ENCODE results near the gene NOTCH3.

NOTCH3 gene

GRCh38 chr19:15243236-15243957 is 42.6 kb upstream of the NOTCH3 start:
- no peak overlapping the region for H2AFZ ChIP-seq (ENCODE audit: low read length)
- H2BK15ac ChIP-seq (ENCODE audit: low read length): no peak overlapping the region
- H3K27ac ChIP-seq (replicated peaks; ENCODE audit: low read length): no peak overlapping the region
- peak overlapping the region; percentile 49 for H3K23ac ChIP-seq (ENCODE audit: low read depth, low read length, poor library complexity)
- peaks cover 76 to 96% of the 10 kb centered on the region in 2 donors for H3K36me3 ChIP-seq (replicated peaks in 1 of 2; ENCODE audit: control insufficient read depth in 2 of 2, insufficient read depth in 2 of 2, low read length in 2 of 2)
- H3K9me3 ChIP-seq (replicated peaks in 1 of 2; ENCODE audit: control insufficient read depth in 2 of 2, insufficient read depth in 1 of 2, low read depth in 1 of 2, low read length in 2 of 2): peaks cover 0 to 2% of the 10 kb centered on the region in 2 donors
- no CpG with 5 or more reads among the region's 17 CpGs for WGBS, 2 donors (ENCODE audit: extremely low coverage in 2 of 2, insufficient read length in 2 of 2, insufficient replicate concordance in 1 of 2)
- H2BK5ac ChIP-seq (ENCODE audit: low read length): no peak overlapping the region
- H2AK5ac ChIP-seq (ENCODE audit: low read depth, low read length): no peak overlapping the region
- H3K18ac ChIP-seq (ENCODE audit: low read length): no peak overlapping the region
- H4K91ac ChIP-seq (ENCODE audit: low read depth, low read length, poor library complexity): no peak overlapping the region
- peaks cover 7% of the 10 kb centered on the region for H3K79me1 ChIP-seq (ENCODE audit: low read depth, low read length)
- H3K27me3 ChIP-seq (ENCODE audit: control insufficient read depth in 3 of 3, insufficient read depth in 3 of 3, low read depth in 1 of 3, low read length in 3 of 3): no peaks in the 10 kb centered on the region
- H3K14ac ChIP-seq (ENCODE audit: low read length): no peak overlapping the region
- H3K9ac ChIP-seq (ENCODE audit: low read depth, low read length, poor library complexity): no peak overlapping the region
- H3K4me1 ChIP-seq (ENCODE audit: control insufficient read depth in 2 of 2, insufficient read depth in 1 of 2, low read depth in 1 of 2, low read length in 2 of 2): no peaks in the 10 kb centered on the region
- no peak overlapping the region for H2BK12ac ChIP-seq (ENCODE audit: low read length)
- DNase-seq (ENCODE audit: low spot score): no peak
- H4K8ac ChIP-seq (ENCODE audit: low read depth, low read length): no peak overlapping the region
- H3K4ac ChIP-seq (ENCODE audit: low read length): no peak overlapping the region
- no peak overlapping the region for H3K4me3 ChIP-seq (ENCODE audit: low read length in 2 of 2)
- no peak overlapping the region for H2BK120ac ChIP-seq (ENCODE audit: low read depth, low read length)
- H3K4me2 ChIP-seq (ENCODE audit: insufficient read depth, low read length, poor library complexity, severe bottlenecking): no peak overlapping the region

DNA sequence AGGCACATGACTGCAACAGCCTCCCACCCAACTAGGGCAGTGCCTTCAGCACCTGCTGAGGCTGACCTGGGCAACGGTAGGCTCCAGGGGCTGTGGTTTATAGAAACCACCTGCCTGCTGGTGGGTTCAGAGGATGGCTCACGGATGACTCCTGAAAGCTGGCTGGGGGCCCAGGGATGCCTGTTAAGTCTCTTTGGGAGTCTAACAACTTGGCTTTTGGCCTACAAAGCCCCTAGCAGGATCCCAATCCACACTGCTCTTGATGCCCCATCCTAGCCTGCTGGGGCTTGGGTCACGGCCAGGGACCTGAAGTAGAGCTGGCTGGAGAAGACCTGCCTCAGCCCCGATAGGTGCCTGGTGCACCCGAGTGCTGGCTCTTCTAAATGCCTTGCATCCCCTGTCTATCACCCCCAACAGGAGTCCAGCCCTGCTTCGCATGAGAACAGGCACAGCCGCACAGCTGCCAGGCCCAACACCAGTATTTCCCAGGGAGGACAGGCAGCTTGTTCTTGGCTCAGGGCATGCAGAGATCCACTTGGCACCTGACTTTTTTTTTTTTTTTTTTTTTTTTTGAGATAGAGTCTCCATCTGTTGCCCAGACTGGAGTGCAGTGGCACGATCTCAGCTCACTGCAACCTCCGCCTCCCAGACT is 40.6 kb upstream of the NOTCH3 start:
- peaks cover 0 to 2% of the 10 kb centered on the region in 2 donors for H3K9me3 ChIP-seq (replicated peaks in 1 of 2; ENCODE audit: control insufficient read depth in 2 of 2, insufficient read depth in 1 of 2, low read depth in 1 of 2, low read length in 2 of 2)
- H3K4ac ChIP-seq (ENCODE audit: low read length): no peak overlapping the region
- peaks cover 78 to 96% of the 10 kb centered on the region in 2 donors for H3K36me3 ChIP-seq (replicated peaks in 1 of 2; ENCODE audit: control insufficient read depth in 2 of 2, insufficient read depth in 2 of 2, low read length in 2 of 2)
- no peaks in the 10 kb centered on the region for H3K27me3 ChIP-seq (ENCODE audit: control insufficient read depth in 3 of 3, insufficient read depth in 3 of 3, low read depth in 1 of 3, low read length in 3 of 3)
- H3K14ac ChIP-seq (ENCODE audit: low read length): no peak overlapping the region
- no peak for DNase-seq (ENCODE audit: low spot score)
- no peak overlapping the region for H2BK15ac ChIP-seq (ENCODE audit: low read length)
- H3K27ac ChIP-seq (replicated peaks; ENCODE audit: low read length): no peak overlapping the region
- H4K91ac ChIP-seq (ENCODE audit: low read depth, low read length, poor library complexity): no peak overlapping the region
- H2AK5ac ChIP-seq (ENCODE audit: low read depth, low read length): no peak overlapping the region
- H3K79me1 ChIP-seq (ENCODE audit: low read depth, low read length): peaks cover 7% of the 10 kb centered on the region
- no peak overlapping the region for H3K9ac ChIP-seq (ENCODE audit: low read depth, low read length, poor library complexity)
- H3K18ac ChIP-seq (ENCODE audit: low read length): no peak overlapping the region
- no peaks in the 10 kb centered on the region for H3K4me1 ChIP-seq (ENCODE audit: control insufficient read depth in 2 of 2, insufficient read depth in 1 of 2, low read depth in 1 of 2, low read length in 2 of 2)
- H3K23ac ChIP-seq (ENCODE audit: low read depth, low read length, poor library complexity): no peak overlapping the region
- no peak overlapping the region for H2BK5ac ChIP-seq (ENCODE audit: low read length)
- H2AFZ ChIP-seq (ENCODE audit: low read length): no peak overlapping the region
- H2BK120ac ChIP-seq (ENCODE audit: low read depth, low read length): no peak overlapping the region
- H3K4me2 ChIP-seq (ENCODE audit: insufficient read depth, low read length, poor library complexity, severe bottlenecking): no peak overlapping the region
- no peak overlapping the region for H2BK12ac ChIP-seq (ENCODE audit: low read length)
- H3K4me3 ChIP-seq (ENCODE audit: low read length in 2 of 2): no peak overlapping the region
- H4K8ac ChIP-seq (ENCODE audit: low read depth, low read length): no peak overlapping the region
- WGBS, 2 donors (ENCODE audit: extremely low coverage in 2 of 2, insufficient read length in 2 of 2, insufficient replicate concordance in 1 of 2): no CpG with 5 or more reads among the region's 9 CpGs

GRCh38 chr19:15240515-15240914 is 39.7 kb upstream of the NOTCH3 start:
- no peak overlapping the region for H2AFZ ChIP-seq (ENCODE audit: low read length)
- H3K23ac ChIP-seq (ENCODE audit: low read depth, low read length, poor library complexity): peak overlapping the region; percentile 45
- no peak overlapping the region for H3K4me3 ChIP-seq (ENCODE audit: low read length in 2 of 2)
- no peak overlapping the region for H3K14ac ChIP-seq (ENCODE audit: low read length)
- no peaks in the 10 kb centered on the region for H3K27me3 ChIP-seq (ENCODE audit: control insufficient read depth in 3 of 3, insufficient read depth in 3 of 3, low read depth in 1 of 3, low read length in 3 of 3)
- DNase-seq (ENCODE audit: low spot score): no peak
- H2BK15ac ChIP-seq (ENCODE audit: low read length): no peak overlapping the region
- no peak overlapping the region for H2BK120ac ChIP-seq (ENCODE audit: low read depth, low read length)
- H3K9me3 ChIP-seq (replicated peaks in 1 of 2; ENCODE audit: control insufficient read depth in 2 of 2, insufficient read depth in 1 of 2, low read depth in 1 of 2, low read length in 2 of 2): peaks cover 0 to 2% of the 10 kb centered on the region in 2 donors
- H2BK5ac ChIP-seq (ENCODE audit: low read length): no peak overlapping the region
- H3K79me1 ChIP-seq (ENCODE audit: low read depth, low read length): peaks cover 4% of the 10 kb centered on the region
- H3K4me2 ChIP-seq (ENCODE audit: insufficient read depth, low read length, poor library complexity, severe bottlenecking): no peak overlapping the region
- H4K8ac ChIP-seq (ENCODE audit: low read depth, low read length): no peak overlapping the region
- WGBS, 2 donors (ENCODE audit: extremely low coverage in 2 of 2, insufficient read length in 2 of 2, insufficient replicate concordance in 1 of 2): no CpG with 5 or more reads among the region's 9 CpGs
- H3K27ac ChIP-seq (replicated peaks; ENCODE audit: low read length): no peak overlapping the region
- no peak overlapping the region for H2AK5ac ChIP-seq (ENCODE audit: low read depth, low read length)
- H2BK12ac ChIP-seq (ENCODE audit: low read length): no peak overlapping the region
- no peaks in the 10 kb centered on the region for H3K4me1 ChIP-seq (ENCODE audit: control insufficient read depth in 2 of 2, insufficient read depth in 1 of 2, low read depth in 1 of 2, low read length in 2 of 2)
- no peak overlapping the region for H4K91ac ChIP-seq (ENCODE audit: low read depth, low read length, poor library complexity)
- no peak overlapping the region for H3K4ac ChIP-seq (ENCODE audit: low read length)
- no peak overlapping the region for H3K9ac ChIP-seq (ENCODE audit: low read depth, low read length, poor library complexity)
- H3K36me3 ChIP-seq (replicated peaks in 1 of 2; ENCODE audit: control insufficient read depth in 2 of 2, insufficient read depth in 2 of 2, low read length in 2 of 2): peaks cover 77 to 96% of the 10 kb centered on the region in 2 donors
- H3K18ac ChIP-seq (ENCODE audit: low read length): no peak overlapping the region

- Histone ChIP-seq H2BK12ac (ENCODE audit: low read length) (no peak overlapping the region), H3K79me1 (ENCODE audit: low read depth, low read length) (peaks cover 4% of the 10 kb centered on the region), H3K14ac (ENCODE audit: low read length) (no peak overlapping the region), H3K4ac (ENCODE audit: low read length) (peak overlapping the region; percentile 55), H2AFZ (ENCODE audit: low read length) (no peak overlapping the region), H2BK15ac (ENCODE audit: low read length) (no peak overlapping the region), H2BK5ac (ENCODE audit: low read length) (no peak overlapping the region), H3K23ac (ENCODE audit: low read depth, low read length, poor library complexity) (no peak overlapping the region), H3K4me1 (ENCODE audit: control insufficient read depth in 2 of 2, insufficient read depth in 1 of 2, low read depth in 1 of 2, low read length in 2 of 2) (no peaks in the 10 kb centered on the region), H4K91ac (ENCODE audit: low read depth, low read length, poor library complexity) (peak overlapping the region; percentile 26), H2BK120ac (ENCODE audit: low read depth, low read length) (no peak overlapping the region), H3K4me2 (ENCODE audit: insufficient read depth, low read length, poor library complexity, severe bottlenecking) (no peak overlapping the region), H4K8ac (ENCODE audit: low read depth, low read length) (no peak overlapping the region), H3K36me3 (replicated peaks in 1 of 2; ENCODE audit: control insufficient read depth in 2 of 2, insufficient read depth in 2 of 2, low read length in 2 of 2) (peaks cover 67 to 96% of the 10 kb centered on the region in 2 donors), H3K27me3 (ENCODE audit: control insufficient read depth in 3 of 3, insufficient read depth in 3 of 3, low read depth in 1 of 3, low read length in 3 of 3) (no peaks in the 10 kb centered on the region), H3K18ac (ENCODE audit: low read length) (no peak overlapping the region), H3K4me3 (ENCODE audit: low read length in 2 of 2) (no peak overlapping the region), H3K9me3 (replicated peaks in 1 of 2; ENCODE audit: control insufficient read depth in 2 of 2, insufficient read depth in 1 of 2, low read depth in 1 of 2, low read length in 2 of 2) (peaks cover 0 to 2% of the 10 kb centered on the region in 2 donors), H2AK5ac (ENCODE audit: low read depth, low read length) (no peak overlapping the region), H3K27ac (replicated peaks; ENCODE audit: low read length) (no peak overlapping the region), H3K9ac (ENCODE audit: low read depth, low read length, poor library complexity) (no peak overlapping the region)
- no peak for DNase-seq (ENCODE audit: low spot score)
- WGBS, 2 donors (ENCODE audit: extremely low coverage in 2 of 2, insufficient read length in 2 of 2, insufficient replicate concordance in 1 of 2): no CpG with 5 or more reads among the region's 26 CpGs
Measured at GRCh38 chr19:15239337-15239949, 38.6 kb upstream of the NOTCH3 start.
